HepG2 (cell line): ENCODE results near the gene SFI1. TPM values are rescaled to one million over a fixed set of nuclear protein-coding genes. Genes with fewer than 3 reads are reported as not detected.
A peak's percentile ranks its signal among the peaks of the same experiment; 100 is the strongest.

Experiments used
- FOXC1 ChIP-seq: sonication (generic); formaldehyde crosslinking; IDR thresholded peaks from 2 replicates; pipeline ENCODE4 v1.8.0; 2022; ENCODE audit warnings: mild to moderate bottlenecking, missing genetic modification reagents, borderline replicate concordance
- GZF1 ChIP-seq: sonication (generic); formaldehyde crosslinking; IDR thresholded peaks from 2 replicates; pipeline ENCODE4 v1.5.1; 2020; ENCODE audit warnings: mild to moderate bottlenecking, missing genetic modification reagents
- KDM2A ChIP-seq: sonication (generic); formaldehyde crosslinking; IDR thresholded peaks from 2 replicates; pipeline ENCODE4 v1.4.0; 2020; ENCODE audit warnings: low read depth, missing genetic modification reagents, borderline replicate concordance
- KDM5B ChIP-seq: sonication (generic); formaldehyde crosslinking; IDR thresholded peaks from 2 replicates; pipeline ENCODE4 v1.4.0; 2020; ENCODE audit warnings: missing genetic modification reagents, mild to moderate bottlenecking, borderline replicate concordance
- KMT2A ChIP-seq: sonication (generic); formaldehyde crosslinking; IDR thresholded peaks from 2 replicates; pipeline ENCODE4 v1.4.0; 2020; ENCODE audit warnings: missing genetic modification reagents
- NFAT5 ChIP-seq: sonication (generic); formaldehyde crosslinking; IDR thresholded peaks from 2 replicates; pipeline ENCODE4 v1.4.0; 2020; ENCODE audit warnings: missing genetic modification reagents
- NFYB ChIP-seq: sonication (generic); formaldehyde crosslinking; IDR thresholded peaks from 2 replicates; pipeline ENCODE4 v1.4.0; 2020; ENCODE audit warnings: missing genetic modification reagents
- PITX1 ChIP-seq: sonication (generic); formaldehyde crosslinking; IDR thresholded peaks from 2 replicates; pipeline ENCODE4 v1.5.1; 2020; ENCODE audit warnings: mild to moderate bottlenecking, missing genetic modification reagents
- POLR2G ChIP-seq: fragments of 200-400 bp; formaldehyde crosslinking; IDR thresholded peaks from 2 replicates; pipeline ENCODE4 v1.6.1; 2018; ENCODE audit warnings: mild to moderate bottlenecking, low read depth, low read length, moderate library complexity
- RBM22 ChIP-seq: fragments of 200-400 bp; formaldehyde crosslinking; optimal IDR thresholded peaks from 2 replicates; pipeline ENCODE3; 2017; ENCODE audit warnings: mild to moderate bottlenecking, low read length, moderate library complexity
- SP2 ChIP-seq: sonication (generic); formaldehyde crosslinking; IDR thresholded peaks from 2 replicates; pipeline ENCODE4 v1.5.1; 2020; ENCODE audit warnings: mild to moderate bottlenecking, missing genetic modification reagents
- SRSF1 ChIP-seq: fragments of 200-400 bp; formaldehyde crosslinking; optimal IDR thresholded peaks from 2 replicates; pipeline ENCODE3; 2017; ENCODE audit warnings: mild to moderate bottlenecking, low read depth, low read length, moderate library complexity
- TFAP4 ChIP-seq: sonication (generic); IDR thresholded peaks from 2 replicates; pipeline ENCODE4 v1.6.1; 2016; ENCODE audit warnings: low read depth, borderline replicate concordance
- U2AF1 ChIP-seq: fragments of 200-400 bp; formaldehyde crosslinking; optimal IDR thresholded peaks from 2 replicates; pipeline ENCODE3; 2017; ENCODE audit warnings: mild to moderate bottlenecking, low read depth, low read length
- ZNF446 ChIP-seq: sonication (generic); formaldehyde crosslinking; IDR thresholded peaks from 2 replicates; pipeline ENCODE4 v1.5.0; 2020; ENCODE audit warnings: mild to moderate bottlenecking, missing genetic modification reagents
- polyA plus RNA-seq, 8 experiments: library from polyadenylated mRNA; depleted of rRNA in 3 of 8; stranded (reverse) in 7 of 8; unstranded in 1 of 8; fragments of >200 nt; fragmentation: Illumina TruSeq in 4 of 8; extraction: Trizol in 4 of 8; gene quantifications; 2 replicates each; pipeline versions ENCODE4 v1.2.1 to v1.2.3, GENCODE V29; 2011 to 2016; ENCODE audit warnings: low read depth in 4 of 8, missing spikeins in 1 of 8, mixed read lengths in 1 of 8; ENCODE audit not compliant: insufficient read depth in 1 of 8
- total RNA-seq, 5 experiments: library from RNA; depleted of rRNA; stranded (reverse); fragments of >200 nt; fragmentation: Illumina TruSeq; extraction: Trizol; gene quantifications; 2 replicates each; pipeline ENCODE4 v1.2.3, GENCODE V29; 2016; ENCODE audit warnings: low read depth in 1 of 5
- TF ChIP-seq, protein P1 (sequence below): sonication (generic); formaldehyde crosslinking; IDR thresholded peaks from 2 replicates; pipeline ENCODE4 v1.5.0; 2020; ENCODE audit warnings: mild to moderate bottlenecking, missing genetic modification reagents
- TF ChIP-seq, protein P2 (sequence below): sonication (generic); formaldehyde crosslinking; IDR thresholded peaks from 2 replicates; pipeline ENCODE4 v1.4.0; 2020; ENCODE audit warnings: missing genetic modification reagents

SFI1 gene
- total and polyA plus RNA-seq, 2 of the 13 experiments (the other 11 are each of a cell fraction or from before 2014, with no cell fraction given), result 20.5 to 40.1 TPM

- 0 out of 2 replicates have a peak, but pooled peaks have one; percentile 29 for TF ChIP-seq NFAT5 (CRISPR knock-in tag)
- peak; percentile 69 for TF ChIP-seq KMT2A (CRISPR knock-in tag)
- no peak for TF ChIP-seq SRSF1
- peak; percentile 86; the same call in 1 of the 2 replicates for TF ChIP-seq KDM5B (CRISPR knock-in tag)
- TF ChIP-seq RBM22, result peak; percentile 52
- TF ChIP-seq ZNF446 (CRISPR knock-in tag), result peak; percentile 50; the same call in 1 of the 2 replicates
- peak; percentile 14 for TF ChIP-seq U2AF1
- TF ChIP-seq, protein P1, sequence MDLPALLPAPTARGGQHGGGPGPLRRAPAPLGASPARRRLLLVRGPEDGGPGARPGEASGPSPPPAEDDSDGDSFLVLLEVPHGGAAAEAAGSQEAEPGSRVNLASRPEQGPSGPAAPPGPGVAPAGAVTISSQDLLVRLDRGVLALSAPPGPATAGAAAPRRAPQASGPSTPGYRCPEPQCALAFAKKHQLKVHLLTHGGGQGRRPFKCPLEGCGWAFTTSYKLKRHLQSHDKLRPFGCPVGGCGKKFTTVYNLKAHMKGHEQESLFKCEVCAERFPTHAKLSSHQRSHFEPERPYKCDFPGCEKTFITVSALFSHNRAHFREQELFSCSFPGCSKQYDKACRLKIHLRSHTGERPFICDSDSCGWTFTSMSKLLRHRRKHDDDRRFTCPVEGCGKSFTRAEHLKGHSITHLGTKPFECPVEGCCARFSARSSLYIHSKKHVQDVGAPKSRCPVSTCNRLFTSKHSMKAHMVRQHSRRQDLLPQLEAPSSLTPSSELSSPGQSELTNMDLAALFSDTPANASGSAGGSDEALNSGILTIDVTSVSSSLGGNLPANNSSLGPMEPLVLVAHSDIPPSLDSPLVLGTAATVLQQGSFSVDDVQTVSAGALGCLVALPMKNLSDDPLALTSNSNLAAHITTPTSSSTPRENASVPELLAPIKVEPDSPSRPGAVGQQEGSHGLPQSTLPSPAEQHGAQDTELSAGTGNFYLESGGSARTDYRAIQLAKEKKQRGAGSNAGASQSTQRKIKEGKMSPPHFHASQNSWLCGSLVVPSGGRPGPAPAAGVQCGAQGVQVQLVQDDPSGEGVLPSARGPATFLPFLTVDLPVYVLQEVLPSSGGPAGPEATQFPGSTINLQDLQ (CRISPR knock-in tag), result peak; percentile 80; the same call in 1 of the 2 replicates
- peak; percentile 77 for TF ChIP-seq KDM2A (CRISPR knock-in tag)
- TF ChIP-seq PITX1 (CRISPR knock-in tag), result peak; percentile 76
- peak; percentile 89 for TF ChIP-seq FOXC1 (CRISPR knock-in tag)
- peak; percentile 49; the same call in 1 of the 2 replicates for TF ChIP-seq TFAP4
- 0 out of 2 replicates have a peak, but pooled peaks have one; percentile 43 for TF ChIP-seq SP2 (CRISPR knock-in tag)
- TF ChIP-seq, protein P2, sequence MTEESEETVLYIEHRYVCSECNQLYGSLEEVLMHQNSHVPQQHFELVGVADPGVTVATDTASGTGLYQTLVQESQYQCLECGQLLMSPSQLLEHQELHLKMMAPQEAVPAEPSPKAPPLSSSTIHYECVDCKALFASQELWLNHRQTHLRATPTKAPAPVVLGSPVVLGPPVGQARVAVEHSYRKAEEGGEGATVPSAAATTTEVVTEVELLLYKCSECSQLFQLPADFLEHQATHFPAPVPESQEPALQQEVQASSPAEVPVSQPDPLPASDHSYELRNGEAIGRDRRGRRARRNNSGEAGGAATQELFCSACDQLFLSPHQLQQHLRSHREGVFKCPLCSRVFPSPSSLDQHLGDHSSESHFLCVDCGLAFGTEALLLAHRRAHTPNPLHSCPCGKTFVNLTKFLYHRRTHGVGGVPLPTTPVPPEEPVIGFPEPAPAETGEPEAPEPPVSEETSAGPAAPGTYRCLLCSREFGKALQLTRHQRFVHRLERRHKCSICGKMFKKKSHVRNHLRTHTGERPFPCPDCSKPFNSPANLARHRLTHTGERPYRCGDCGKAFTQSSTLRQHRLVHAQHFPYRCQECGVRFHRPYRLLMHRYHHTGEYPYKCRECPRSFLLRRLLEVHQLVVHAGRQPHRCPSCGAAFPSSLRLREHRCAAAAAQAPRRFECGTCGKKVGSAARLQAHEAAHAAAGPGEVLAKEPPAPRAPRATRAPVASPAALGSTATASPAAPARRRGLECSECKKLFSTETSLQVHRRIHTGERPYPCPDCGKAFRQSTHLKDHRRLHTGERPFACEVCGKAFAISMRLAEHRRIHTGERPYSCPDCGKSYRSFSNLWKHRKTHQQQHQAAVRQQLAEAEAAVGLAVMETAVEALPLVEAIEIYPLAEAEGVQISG (CRISPR knock-in tag), result peak; percentile 70; the same call in 1 of the 2 replicates
- TF ChIP-seq POLR2G, result peak; percentile 77
- TF ChIP-seq NFYB (CRISPR knock-in tag), result peak; percentile 17; the same call in 1 of the 2 replicates
- 0 out of 2 replicates have a peak, but pooled peaks have one; percentile 67 for TF ChIP-seq GZF1
These were observed at the start of gene SFI1 (continued) for GRCh38 chr22:31496007-31496734.
